ENCODE results near the gene PXT1.

Gene PXT1

GRCh38 chr6:36355819-36356218 lies 86.8 kb downstream of the PXT1 start:
- Histone ChIP-seq H3K9me3 (ENCODE audit: control insufficient read depth, insufficient read depth, low read length) (no peaks in the 10 kb centered on the region), H3K27ac (ENCODE audit: low read depth, low read length) (no peak overlapping the region), H3K36me3 (ENCODE audit: control insufficient read depth, insufficient read depth, low read length) (no peaks in the 10 kb centered on the region), H3K4me1 (ENCODE audit: control insufficient read depth, insufficient read depth, low read length) (no peaks in the 10 kb centered on the region), H3K4me3 (ENCODE audit: low read depth, low read length) (no peak overlapping the region), H3K27me3 (ENCODE audit: control insufficient read depth, insufficient read depth, low read length) (no peaks in the 10 kb centered on the region), H3K9ac (ENCODE audit: low read depth, low read length) (no peak overlapping the region)

- H3K27me3 ChIP-seq (ENCODE audit: control insufficient read depth, insufficient read depth, low read length) = no peaks in the 10 kb centered on the region
- H3K27ac ChIP-seq (ENCODE audit: low read depth, low read length) = no peak overlapping the region
- no peaks in the 10 kb centered on the region for H3K9me3 ChIP-seq (ENCODE audit: control insufficient read depth, insufficient read depth, low read length)
- H3K4me1 ChIP-seq (ENCODE audit: control insufficient read depth, insufficient read depth, low read length) = no peaks in the 10 kb centered on the region
- H3K9ac ChIP-seq (ENCODE audit: low read depth, low read length) = no peak overlapping the region
- H3K4me3 ChIP-seq (ENCODE audit: low read depth, low read length) = no peak overlapping the region
- H3K36me3 ChIP-seq (ENCODE audit: control insufficient read depth, insufficient read depth, low read length) = no peaks in the 10 kb centered on the region
Measured at GRCh38 chr6:36353411-36353915, 89.2 kb downstream of the PXT1 start.

- Histone ChIP-seq H3K4me3 (ENCODE audit: low read depth, low read length) (no peak overlapping the region), H3K27ac (ENCODE audit: low read depth, low read length) (no peak overlapping the region), H3K9ac (ENCODE audit: low read depth, low read length) (no peak overlapping the region), H3K9me3 (ENCODE audit: control insufficient read depth, insufficient read depth, low read length) (no peaks in the 10 kb centered on the region), H3K27me3 (ENCODE audit: control insufficient read depth, insufficient read depth, low read length) (no peaks in the 10 kb centered on the region), H3K4me1 (ENCODE audit: control insufficient read depth, insufficient read depth, low read length) (no peaks in the 10 kb centered on the region), H3K36me3 (ENCODE audit: control insufficient read depth, insufficient read depth, low read length) (no peaks in the 10 kb centered on the region)
Measured at GRCh38 chr6:36352477-36353157, 90.0 kb downstream of the PXT1 start.

- Histone ChIP-seq H3K4me1 (ENCODE audit: control insufficient read depth, insufficient read depth, low read length) (no peaks in the 10 kb centered on the region), H3K27ac (ENCODE audit: low read depth, low read length) (no peak overlapping the region), H3K27me3 (ENCODE audit: control insufficient read depth, insufficient read depth, low read length) (no peaks in the 10 kb centered on the region), H3K36me3 (ENCODE audit: control insufficient read depth, insufficient read depth, low read length) (no peaks in the 10 kb centered on the region), H3K9me3 (ENCODE audit: control insufficient read depth, insufficient read depth, low read length) (no peaks in the 10 kb centered on the region), H3K4me3 (ENCODE audit: low read depth, low read length) (no peak overlapping the region), H3K9ac (ENCODE audit: low read depth, low read length) (no peak overlapping the region)
Measured at GRCh38 chr6:36350681-36351571, 91.7 kb downstream of the PXT1 start.

GRCh38 chr6:36350082-36350481 lies 92.6 kb downstream of the PXT1 start:
- H3K4me3 ChIP-seq (ENCODE audit: low read depth, low read length) = no peak overlapping the region
- H3K36me3 ChIP-seq (ENCODE audit: control insufficient read depth, insufficient read depth, low read length) = no peaks in the 10 kb centered on the region
- H3K27me3 ChIP-seq (ENCODE audit: control insufficient read depth, insufficient read depth, low read length) = no peaks in the 10 kb centered on the region
- no peak overlapping the region for H3K27ac ChIP-seq (ENCODE audit: low read depth, low read length)
- no peaks in the 10 kb centered on the region for H3K9me3 ChIP-seq (ENCODE audit: control insufficient read depth, insufficient read depth, low read length)
- no peak overlapping the region for H3K9ac ChIP-seq (ENCODE audit: low read depth, low read length)
- no peaks in the 10 kb centered on the region for H3K4me1 ChIP-seq (ENCODE audit: control insufficient read depth, insufficient read depth, low read length)

GRCh38 chr6:36349240-36349639 lies 93.4 kb downstream of the PXT1 start:
- no peak overlapping the region for H3K27ac ChIP-seq (ENCODE audit: low read depth, low read length)
- H3K4me1 ChIP-seq (ENCODE audit: control insufficient read depth, insufficient read depth, low read length) = no peaks in the 10 kb centered on the region
- no peak overlapping the region for H3K9ac ChIP-seq (ENCODE audit: low read depth, low read length)
- H3K9me3 ChIP-seq (ENCODE audit: control insufficient read depth, insufficient read depth, low read length) = no peaks in the 10 kb centered on the region
- H3K4me3 ChIP-seq (ENCODE audit: low read depth, low read length) = no peak overlapping the region
- H3K27me3 ChIP-seq (ENCODE audit: control insufficient read depth, insufficient read depth, low read length) = no peaks in the 10 kb centered on the region
- no peaks in the 10 kb centered on the region for H3K36me3 ChIP-seq (ENCODE audit: control insufficient read depth, insufficient read depth, low read length)

GRCh38 chr6:36347621-36348020 lies 95.0 kb downstream of the PXT1 start:
- H3K27me3 ChIP-seq (ENCODE audit: control insufficient read depth, insufficient read depth, low read length) = no peaks in the 10 kb centered on the region
- H3K4me3 ChIP-seq (ENCODE audit: low read depth, low read length) = no peak overlapping the region
- no peak overlapping the region for H3K9ac ChIP-seq (ENCODE audit: low read depth, low read length)
- H3K36me3 ChIP-seq (ENCODE audit: control insufficient read depth, insufficient read depth, low read length) = no peaks in the 10 kb centered on the region
- H3K9me3 ChIP-seq (ENCODE audit: control insufficient read depth, insufficient read depth, low read length) = no peaks in the 10 kb centered on the region
- no peaks in the 10 kb centered on the region for H3K4me1 ChIP-seq (ENCODE audit: control insufficient read depth, insufficient read depth, low read length)
- H3K27ac ChIP-seq (ENCODE audit: low read depth, low read length) = no peak overlapping the region

- H3K27ac ChIP-seq (ENCODE audit: low read depth, low read length) = no peak overlapping the region
- no peaks in the 10 kb centered on the region for H3K9me3 ChIP-seq (ENCODE audit: control insufficient read depth, insufficient read depth, low read length)
- H3K4me3 ChIP-seq (ENCODE audit: low read depth, low read length) = no peak overlapping the region
- no peaks in the 10 kb centered on the region for H3K36me3 ChIP-seq (ENCODE audit: control insufficient read depth, insufficient read depth, low read length)
- no peaks in the 10 kb centered on the region for H3K27me3 ChIP-seq (ENCODE audit: control insufficient read depth, insufficient read depth, low read length)
- H3K4me1 ChIP-seq (ENCODE audit: control insufficient read depth, insufficient read depth, low read length) = no peaks in the 10 kb centered on the region
- H3K9ac ChIP-seq (ENCODE audit: low read depth, low read length) = no peak overlapping the region
Measured at GRCh38 chr6:36346486-36347273, 96.0 kb downstream of the PXT1 start.

GRCh38 chr6:36345681-36346466 lies 96.8 kb downstream of the PXT1 start:
- Histone ChIP-seq H3K9me3 (ENCODE audit: control insufficient read depth, insufficient read depth, low read length) (no peaks in the 10 kb centered on the region), H3K4me1 (ENCODE audit: control insufficient read depth, insufficient read depth, low read length) (peaks cover under 1% of the 10 kb centered on the region; the same call in 1 of the 2 replicates), H3K9ac (ENCODE audit: low read depth, low read length) (no peak overlapping the region), H3K27ac (ENCODE audit: low read depth, low read length) (no peak overlapping the region), H3K4me3 (ENCODE audit: low read depth, low read length) (no peak overlapping the region), H3K36me3 (ENCODE audit: control insufficient read depth, insufficient read depth, low read length) (no peaks in the 10 kb centered on the region), H3K27me3 (ENCODE audit: control insufficient read depth, insufficient read depth, low read length) (peaks cover under 1% of the 10 kb centered on the region; the same call in 1 of the 2 replicates)

GRCh38 chr6:36343109-36343680 lies 99.5 kb downstream of the PXT1 start:
- no peaks in the 10 kb centered on the region for H3K9me3 ChIP-seq (ENCODE audit: control insufficient read depth, insufficient read depth, low read length)
- H3K4me1 ChIP-seq (ENCODE audit: control insufficient read depth, insufficient read depth, low read length) = peaks cover 8% of the 10 kb centered on the region; the same call in 1 of the 2 replicates
- peaks cover 18% of the 10 kb centered on the region for H3K27me3 ChIP-seq (ENCODE audit: control insufficient read depth, insufficient read depth, low read length)
- H3K27ac ChIP-seq (ENCODE audit: low read depth, low read length) = no peak overlapping the region
- no peaks in the 10 kb centered on the region for H3K36me3 ChIP-seq (ENCODE audit: control insufficient read depth, insufficient read depth, low read length)
- H3K4me3 ChIP-seq (ENCODE audit: low read depth, low read length) = no peak overlapping the region
- no peak overlapping the region for H3K9ac ChIP-seq (ENCODE audit: low read depth, low read length)
